ENCODE measurements around the gene TMC5.
"Not testable (repeated sequence)": the region's sequence is repeated elsewhere in the genome, so short reads cannot be mapped to it uniquely, and the experiment has no call there.

Gene TMC5

GRCh38 chr16:19512297-19512696 lies 94.6 kb downstream of the TMC5 start:
- DNase-seq: no peak

- no peak for DNase-seq
These were observed 95.8 kb downstream of the TMC5 start for GRCh38 chr16:19513377-19514053.

GRCh38 chr16:19515757-19516156 lies 98.1 kb downstream of the TMC5 start:
- DNase-seq: no peak

GRCh38 chr16:19517424-19518089 lies 99.9 kb downstream of the TMC5 start:
- DNase-seq: no peak

GRCh38 chr16:19518388-19518787 lies 100.7 kb downstream of the TMC5 start:
- DNase-seq: no peak

- DNase-seq: peak; percentile 31
These were observed 103.2 kb downstream of the TMC5 start for GRCh38 chr16:19520861-19521331.

- DNase-seq: peak; percentile 86
These were observed 104.1 kb downstream of the TMC5 start, which contains the start of gene GDE1 for GRCh38 chr16:19521471-19522396. Gene GDE1 (minus strand): TSS chr16:19522098. CDS start chr16:19521964, 134 bp downstream.

- peak; percentile 71 for DNase-seq
These were observed 104.7 kb downstream of the TMC5 start for GRCh38 chr16:19522397-19522732.

GRCh38 chr16:19522760-19523159 lies 105.1 kb downstream of the TMC5 start:
- DNase-seq: no peak

- no peak for DNase-seq
These were observed 105.5 kb downstream of the TMC5 start for GRCh38 chr16:19523184-19523558.

- peak; percentile 93 for DNase-seq
These were observed 106.1 kb downstream of the TMC5 start, which contains the start of gene CCP110 for GRCh38 chr16:19523559-19524355. Gene CCP110 (plus strand): TSS chr16:19523942. CDS start chr16:19527882, 3,940 bp downstream.

- DNase-seq: no peak
These were observed 106.6 kb downstream of the TMC5 start for GRCh38 chr16:19524356-19524615.

GRCh38 chr16:19524616-19525384 lies 107.1 kb downstream of the TMC5 start:
- DNase-seq: peak; percentile 53

GRCh38 chr16:19525385-19525723 lies 107.7 kb downstream of the TMC5 start:
- no peak for DNase-seq

GRCh38 chr16:19527161-19527560 lies 109.5 kb downstream of the TMC5 start:
- DNase-seq: no peak

GRCh38 chr16:19528666-19529065 lies 111.0 kb downstream of the TMC5 start:
- DNase-seq: no peak

- DNase-seq: no peak
These were observed 114.9 kb downstream of the TMC5 start for GRCh38 chr16:19532601-19533000.

- no peak for DNase-seq
These were observed 122.7 kb downstream of the TMC5 start for GRCh38 chr16:19540241-19540970.

GRCh38 chr16:19542138-19542821 lies 124.6 kb downstream of the TMC5 start:
- DNase-seq: peak; percentile 93

- DNase-seq: not testable (repeated sequence)
These were observed 125.8 kb downstream of the TMC5 start for GRCh38 chr16:19543278-19543996.

All from DMS79 treated with DMSO at 0.1 percent for 48 hours (cell line).